OCI-LY7 (cell line): ENCODE data around the gene LRRFIP2.

Experiments
- EZH2phosphoT487 ChIP-seq: fragments of 200-600 bp; sonication (generic); IDR thresholded peaks from 2 replicates; pipeline ENCODE4 v1.6.1; 2018; ENCODE audit warnings: low read depth, borderline replicate concordance, mild to moderate bottlenecking, mixed run types, antibody characterized with exemption, low read length, moderate library complexity, mixed read lengths
- TF ChIP-seq, protein P1 (sequence below): fragments of 200-600 bp; sonication (generic); conservative IDR thresholded peaks from 2 replicates; pipeline ENCODE4 v1.5.1; 2014; ENCODE audit warnings: mild to moderate bottlenecking, antibody characterized with exemption, low read length, moderate library complexity, mixed read lengths

DNA sequence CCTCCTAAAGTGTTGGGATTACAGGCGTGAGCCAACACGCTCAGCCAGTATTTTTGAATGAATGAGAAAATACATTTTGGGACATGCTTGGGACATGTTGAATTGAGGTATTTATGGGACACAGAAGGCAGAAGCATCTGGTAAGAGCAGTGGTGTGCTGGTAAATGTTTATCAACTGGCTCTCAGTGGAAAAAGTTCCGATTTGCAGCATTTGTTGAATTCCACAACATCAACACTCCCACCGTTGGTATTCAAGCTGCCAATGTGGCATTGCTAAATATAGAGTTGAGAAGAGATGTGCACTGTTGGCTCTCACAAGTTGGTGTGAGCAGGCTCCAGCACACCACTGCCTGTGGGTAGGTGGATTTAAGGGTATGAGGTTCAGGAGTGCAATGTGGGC, 35.8 kb upstream of the LRRFIP2 start:
- TF ChIP-seq, protein P1, sequence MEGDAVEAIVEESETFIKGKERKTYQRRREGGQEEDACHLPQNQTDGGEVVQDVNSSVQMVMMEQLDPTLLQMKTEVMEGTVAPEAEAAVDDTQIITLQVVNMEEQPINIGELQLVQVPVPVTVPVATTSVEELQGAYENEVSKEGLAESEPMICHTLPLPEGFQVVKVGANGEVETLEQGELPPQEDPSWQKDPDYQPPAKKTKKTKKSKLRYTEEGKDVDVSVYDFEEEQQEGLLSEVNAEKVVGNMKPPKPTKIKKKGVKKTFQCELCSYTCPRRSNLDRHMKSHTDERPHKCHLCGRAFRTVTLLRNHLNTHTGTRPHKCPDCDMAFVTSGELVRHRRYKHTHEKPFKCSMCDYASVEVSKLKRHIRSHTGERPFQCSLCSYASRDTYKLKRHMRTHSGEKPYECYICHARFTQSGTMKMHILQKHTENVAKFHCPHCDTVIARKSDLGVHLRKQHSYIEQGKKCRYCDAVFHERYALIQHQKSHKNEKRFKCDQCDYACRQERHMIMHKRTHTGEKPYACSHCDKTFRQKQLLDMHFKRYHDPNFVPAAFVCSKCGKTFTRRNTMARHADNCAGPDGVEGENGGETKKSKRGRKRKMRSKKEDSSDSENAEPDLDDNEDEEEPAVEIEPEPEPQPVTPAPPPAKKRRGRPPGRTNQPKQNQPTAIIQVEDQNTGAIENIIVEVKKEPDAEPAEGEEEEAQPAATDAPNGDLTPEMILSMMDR, result no peak
- no peak for TF ChIP-seq EZH2phosphoT487
